OCI-LY3 (cell line): ENCODE results near the gene PRR14L.

Source experiments
- H2AFZ ChIP-seq: fragments of 200-600, 300-600 bp; shearing (Covaris generic); 2 replicates; pipeline ENCODE4 v1.6.0; 2014; ENCODE audit warnings: antibody characterized with exemption, low read depth, low read length
- H3K27ac ChIP-seq: fragments of 200-600, 300-600 bp; sonication (generic); 2 replicates; pipeline ENCODE4 v1.5.1; 2014; ENCODE audit warnings: mild to moderate bottlenecking, low read length, moderate library complexity, mixed read lengths
- H3K27me3 ChIP-seq: fragments of 200-600, 300-600 bp; sonication (generic); 2 replicates; pipeline ENCODE4 v1.6.1; 2014; ENCODE audit warnings: low read depth, low read length, mixed read lengths
- H3K36me3 ChIP-seq: fragments of 200-600, 300-600 bp; sonication (generic); replicated peaks from 2 replicates; pipeline ENCODE3; 2014; ENCODE audit warnings: low read depth, low read length, mixed read lengths
- H3K4me1 ChIP-seq: fragments of 300-600, 200-600 bp; sonication (generic); 2 replicates; pipeline ENCODE4 v1.6.1; 2014; ENCODE audit warnings: low read length, mixed read lengths
- H3K4me2 ChIP-seq: fragments of 200-600, 300-600 bp; sonication (generic); 2 replicates; pipeline ENCODE4 v1.6.1; 2014; ENCODE audit warnings: low read length, mixed read lengths
- H3K4me3 ChIP-seq: fragments of 300-600, 200-600 bp; sonication (generic); 2 replicates; pipeline ENCODE4 v1.5.1; 2014; ENCODE audit warnings: antibody characterized with exemption, mild to moderate bottlenecking, low read length, moderate library complexity
- H3K79me2 ChIP-seq: fragments of 300-600, 200-600 bp; shearing (Covaris generic); 2 replicates; pipeline ENCODE4 v1.6.1; 2014; ENCODE audit warnings: mild to moderate bottlenecking, low read length, mixed read lengths
- H3K9ac ChIP-seq: fragments of 300-600, 200-600 bp; shearing (Covaris generic); 2 replicates; pipeline ENCODE4 v1.6.0; 2014; ENCODE audit warnings: mild to moderate bottlenecking, low read length, moderate library complexity
- H3K9me3 ChIP-seq: fragments of 200-600, 300-600 bp; shearing (Covaris generic); 2 replicates; pipeline ENCODE4 v1.6.1; 2014; ENCODE audit warnings: low read length, mixed read lengths; ENCODE audit not compliant: insufficient read depth
- H4K20me1 ChIP-seq: fragments of 200-600, 300-600 bp; sonication (generic); 2 replicates; pipeline ENCODE4 v1.6.1; 2016; ENCODE audit warnings: low read length, mixed read lengths; ENCODE audit not compliant: insufficient read depth
- EZH2phosphoT487 ChIP-seq: fragments of 200-600 bp; shearing (Covaris generic); IDR thresholded peaks from 2 replicates; pipeline ENCODE4 v1.6.1; 2018; ENCODE audit warnings: antibody characterized with exemption, mixed run types, low read depth
- TF ChIP-seq, protein P1 (sequence below): fragments of 200-600, 300-600 bp; sonication (generic); IDR thresholded peaks from 2 replicates; pipeline ENCODE4 v1.5.1; 2014; ENCODE audit warnings: antibody characterized with exemption, low read length, low read depth

Gene PRR14L

DNA sequence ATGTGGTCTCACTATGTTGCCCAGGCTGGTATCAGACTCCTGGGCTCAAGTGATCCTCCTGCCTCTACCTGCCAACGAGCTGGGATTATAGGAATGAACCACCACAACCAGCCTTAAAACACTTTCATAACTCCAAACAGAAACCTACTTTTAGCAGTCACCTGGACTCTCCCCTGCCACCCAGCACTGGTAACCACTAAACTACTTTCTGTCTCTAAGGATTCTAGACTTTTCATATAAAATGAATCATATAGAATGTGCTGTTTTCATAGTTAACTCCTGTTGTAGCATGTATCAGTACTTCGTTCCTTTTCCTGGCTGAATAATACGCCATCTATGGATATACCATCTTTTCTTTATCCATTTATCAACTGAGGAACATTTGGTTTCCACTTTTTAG lies 58.5 kb downstream of the PRR14L start:
- Histone ChIP-seq H4K20me1 (no peaks in the 10 kb centered on the region), H3K4me2 (no peak overlapping the region), H3K9me3 (no peaks in the 10 kb centered on the region), H3K4me1 (peaks cover 12% of the 10 kb centered on the region), H3K4me3 (no peak overlapping the region), H3K79me2 (no peaks in the 10 kb centered on the region), H3K27me3 (no peaks in the 10 kb centered on the region), H3K27ac (no peak overlapping the region), H2AFZ (no peak overlapping the region), H3K9ac (no peak overlapping the region), H3K36me3 (peaks cover 50% of the 10 kb centered on the region)
- TF ChIP-seq EZH2phosphoT487 = no peak

DNA sequence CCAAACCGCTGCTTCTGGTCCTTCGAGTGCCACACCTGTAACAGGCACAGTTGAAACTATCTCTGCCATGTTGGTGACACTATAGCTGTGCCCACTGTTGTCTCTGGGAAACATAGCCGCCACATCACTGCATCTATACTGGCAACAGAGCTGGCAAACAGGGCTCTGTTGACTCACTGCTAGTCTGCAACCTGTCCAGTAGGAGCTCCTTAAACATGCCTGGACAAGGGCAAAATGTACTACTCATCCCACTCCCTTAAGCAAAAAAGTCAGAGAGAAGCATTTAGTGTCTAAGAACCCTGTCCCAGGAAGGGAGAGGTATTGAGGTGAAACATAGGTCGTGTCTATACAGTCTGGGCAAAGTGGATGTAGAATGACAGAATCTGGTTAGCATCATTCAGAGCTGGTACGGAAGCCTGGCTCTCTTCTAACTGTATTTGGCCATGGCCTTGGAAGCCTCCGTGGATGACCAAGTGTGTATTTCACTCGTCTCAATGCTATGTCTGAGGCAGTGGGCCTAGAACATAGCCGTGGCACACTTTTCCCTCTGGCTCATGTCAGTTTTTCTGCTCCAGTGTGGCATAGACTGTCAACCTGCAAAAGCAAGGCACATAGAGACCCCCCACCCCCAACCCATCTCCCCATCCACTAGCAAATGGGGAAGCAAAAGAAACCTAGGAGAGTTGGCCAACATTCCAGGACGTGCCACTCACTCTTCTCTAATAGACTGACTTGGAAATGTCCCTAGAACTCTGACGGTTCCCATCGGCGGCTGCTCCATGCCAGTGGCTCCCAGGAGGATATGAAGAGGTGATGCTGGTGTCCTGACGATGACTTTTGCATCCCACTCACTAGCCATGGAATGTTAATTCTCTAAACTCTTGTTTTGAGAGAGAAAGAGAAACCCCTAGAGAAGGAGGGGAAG lies 66.5 kb downstream of the PRR14L start:
- Histone ChIP-seq H3K9me3 (no peaks in the 10 kb centered on the region), H3K4me1 (no peaks in the 10 kb centered on the region), H4K20me1 (0 out of 2 replicates have a peak, but pooled peaks cover 5% of the 10 kb centered on the region), H3K9ac (no peak overlapping the region), H3K27ac (no peak overlapping the region), H2AFZ (no peak overlapping the region), H3K27me3 (no peaks in the 10 kb centered on the region), H3K79me2 (no peaks in the 10 kb centered on the region), H3K4me3 (no peak overlapping the region), H3K4me2 (no peak overlapping the region), H3K36me3 (peaks cover 30% of the 10 kb centered on the region)
- TF ChIP-seq, protein P1, sequence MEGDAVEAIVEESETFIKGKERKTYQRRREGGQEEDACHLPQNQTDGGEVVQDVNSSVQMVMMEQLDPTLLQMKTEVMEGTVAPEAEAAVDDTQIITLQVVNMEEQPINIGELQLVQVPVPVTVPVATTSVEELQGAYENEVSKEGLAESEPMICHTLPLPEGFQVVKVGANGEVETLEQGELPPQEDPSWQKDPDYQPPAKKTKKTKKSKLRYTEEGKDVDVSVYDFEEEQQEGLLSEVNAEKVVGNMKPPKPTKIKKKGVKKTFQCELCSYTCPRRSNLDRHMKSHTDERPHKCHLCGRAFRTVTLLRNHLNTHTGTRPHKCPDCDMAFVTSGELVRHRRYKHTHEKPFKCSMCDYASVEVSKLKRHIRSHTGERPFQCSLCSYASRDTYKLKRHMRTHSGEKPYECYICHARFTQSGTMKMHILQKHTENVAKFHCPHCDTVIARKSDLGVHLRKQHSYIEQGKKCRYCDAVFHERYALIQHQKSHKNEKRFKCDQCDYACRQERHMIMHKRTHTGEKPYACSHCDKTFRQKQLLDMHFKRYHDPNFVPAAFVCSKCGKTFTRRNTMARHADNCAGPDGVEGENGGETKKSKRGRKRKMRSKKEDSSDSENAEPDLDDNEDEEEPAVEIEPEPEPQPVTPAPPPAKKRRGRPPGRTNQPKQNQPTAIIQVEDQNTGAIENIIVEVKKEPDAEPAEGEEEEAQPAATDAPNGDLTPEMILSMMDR = no peak
- TF ChIP-seq EZH2phosphoT487 = no peak

DNA sequence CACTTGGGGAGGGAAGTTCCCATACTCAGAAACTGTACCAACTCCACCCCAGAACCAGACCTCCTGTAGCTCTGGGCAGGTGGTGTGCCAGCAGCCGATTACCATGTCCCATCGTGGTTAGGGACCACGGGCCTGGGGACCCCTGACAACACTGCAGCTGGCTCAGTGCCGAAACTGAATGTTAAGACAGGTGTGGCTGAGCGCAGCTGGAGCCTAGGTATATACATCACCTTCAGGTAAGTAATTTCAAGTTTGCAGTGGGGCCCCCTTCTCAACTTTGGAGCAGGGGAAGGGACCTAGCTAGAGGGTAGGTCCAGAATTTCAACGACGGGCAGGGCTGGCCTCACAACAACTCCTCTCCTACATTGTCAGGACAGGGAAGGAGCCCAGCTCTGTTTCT lies 67.2 kb downstream of the PRR14L start:
- Histone ChIP-seq H4K20me1 (0 out of 2 replicates have a peak, but pooled peaks cover 5% of the 10 kb centered on the region), H3K4me3 (no peak overlapping the region), H3K4me2 (no peak overlapping the region), H3K4me1 (no peaks in the 10 kb centered on the region), H2AFZ (no peak overlapping the region), H3K9me3 (no peaks in the 10 kb centered on the region), H3K36me3 (peaks cover 25% of the 10 kb centered on the region), H3K27ac (no peak overlapping the region), H3K27me3 (no peaks in the 10 kb centered on the region), H3K79me2 (no peaks in the 10 kb centered on the region), H3K9ac (no peak overlapping the region)
- TF ChIP-seq EZH2phosphoT487 = no peak
- TF ChIP-seq, protein P1 = no peak

DNA sequence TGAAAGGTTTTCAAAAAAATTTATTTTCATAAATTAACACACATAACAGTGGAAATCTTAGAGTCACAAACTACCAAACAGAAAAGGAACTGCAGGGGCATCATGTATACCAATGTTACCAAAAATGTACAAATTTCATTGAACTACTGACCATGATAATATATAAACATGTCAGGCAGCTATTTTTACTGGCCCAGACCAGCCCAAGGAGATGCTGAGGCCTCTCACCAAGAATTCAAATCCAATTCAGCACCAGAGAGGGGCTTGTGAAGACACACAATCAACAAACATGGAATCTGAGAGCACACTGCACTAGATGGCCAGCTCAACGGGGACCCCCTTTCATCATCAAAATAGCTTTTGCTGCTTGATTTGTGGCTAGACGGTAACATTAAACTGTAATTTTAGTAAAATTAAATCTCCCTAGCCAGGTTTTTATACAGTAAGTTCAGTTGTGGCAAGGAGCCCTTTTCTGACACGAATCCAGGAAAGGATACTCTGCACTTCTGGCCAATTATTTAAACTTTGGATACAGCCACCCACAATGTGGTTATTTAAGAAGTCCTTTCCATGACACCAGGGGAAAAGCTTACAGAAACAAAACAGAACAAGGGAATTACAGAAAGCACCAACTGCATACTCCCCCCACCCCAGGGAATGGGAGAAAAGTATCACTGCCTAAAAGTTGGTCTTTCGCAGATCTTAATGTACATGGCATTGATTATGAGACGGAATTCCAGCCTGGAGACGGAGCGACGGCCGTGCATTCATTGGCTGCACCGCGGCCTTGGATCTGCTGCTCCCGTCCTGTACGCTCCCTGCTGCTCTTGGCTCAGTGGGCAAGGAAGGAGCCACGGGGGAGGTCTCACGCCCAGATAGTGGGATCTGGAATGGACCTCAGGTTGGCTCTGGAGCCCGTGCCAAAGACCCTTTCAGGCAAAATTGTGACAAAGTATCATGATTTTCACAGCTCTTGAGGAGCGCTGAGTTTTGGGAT lies 68.3 kb downstream of the PRR14L start:
- H3K4me3 ChIP-seq = no peak overlapping the region
- H3K27me3 ChIP-seq = no peaks in the 10 kb centered on the region
- H3K27ac ChIP-seq = no peak overlapping the region
- H3K9ac ChIP-seq = no peak overlapping the region
- 0 out of 2 replicates have a peak, but pooled peaks cover 5% of the 10 kb centered on the region for H4K20me1 ChIP-seq
- H3K79me2 ChIP-seq = no peaks in the 10 kb centered on the region
- TF ChIP-seq EZH2phosphoT487 = no peak
- TF ChIP-seq, protein P1 = no peak
- peaks cover 22% of the 10 kb centered on the region for H3K36me3 ChIP-seq
- H3K9me3 ChIP-seq = no peaks in the 10 kb centered on the region
- H3K4me2 ChIP-seq = no peak overlapping the region
- no peak overlapping the region for H2AFZ ChIP-seq
- H3K4me1 ChIP-seq = no peaks in the 10 kb centered on the region
